Astrocyte (in vitro differentiated cells and primary cell): ENCODE measurements around the gene UBAC1. TPM values are rescaled to one million over a fixed set of nuclear protein-coding genes. Genes with fewer than 3 reads are reported as not detected.
"Not testable (repeated sequence)": the region's sequence is repeated elsewhere in the genome, so short reads cannot be mapped to it uniquely, and the experiment has no call there.

ENCODE experiments used
- DNase-seq: peaks from one replicate; pipeline ENCODE4 v3.0.0-alpha.2; 2010; ENCODE audit warnings: low read depth
- FAIRE-seq: peaks from 2 replicates; lab custom pipeline; 2011; peaks lifted over from hg19 to GRCh38; lab: Jason Lieb, UNC
- H2AFZ ChIP-seq: 2 replicates; pipeline ENCODE4 v1.6.0; 2012; ENCODE audit warnings: low read depth, low read length, inconsistent platforms
- H3K27ac ChIP-seq: 2 replicates; pipeline ENCODE4 v1.5.1; 2011; ENCODE audit warnings: low read depth, low read length, inconsistent platforms
- H3K27me3 ChIP-seq: 2 replicates; pipeline ENCODE4 v1.6.0; 2011; ENCODE audit warnings: low read length, inconsistent platforms; ENCODE audit not compliant: insufficient read depth
- H3K36me3 ChIP-seq: 2 replicates; pipeline ENCODE4 v1.5.1; 2011; ENCODE audit warnings: low read length, inconsistent platforms; ENCODE audit not compliant: insufficient read depth
- H3K4me1 ChIP-seq: 2 replicates; pipeline ENCODE4 v1.5.1; 2011; ENCODE audit warnings: low read length, inconsistent platforms; ENCODE audit not compliant: insufficient read depth
- H3K4me2 ChIP-seq: 2 replicates; pipeline ENCODE4 v1.6.0; 2012; ENCODE audit warnings: low read length, inconsistent platforms
- H3K4me3 ChIP-seq: 2 replicates; pipeline ENCODE4 v1.5.1; 2011; ENCODE audit warnings: low read depth, mild to moderate bottlenecking, low read length, inconsistent platforms; ENCODE audit not compliant: insufficient read depth
- H3K79me2 ChIP-seq: 2 replicates; pipeline ENCODE4 v1.6.0; 2012; ENCODE audit warnings: mild to moderate bottlenecking, low read length, inconsistent platforms; ENCODE audit not compliant: insufficient read depth
- H3K9ac ChIP-seq: 2 replicates; pipeline ENCODE4 v1.6.0; 2012; ENCODE audit warnings: mild to moderate bottlenecking, low read length, inconsistent platforms
- H3K9me3 ChIP-seq: 2 replicates; pipeline ENCODE4 v1.5.1; 2012; ENCODE audit warnings: low read depth, mild to moderate bottlenecking, low read length, inconsistent platforms; ENCODE audit not compliant: insufficient read depth
- H4K20me1 ChIP-seq: 2 replicates; pipeline ENCODE4 v1.6.0; 2012; ENCODE audit warnings: low read length, inconsistent platforms; ENCODE audit not compliant: insufficient read depth
- H3K27ac Mint-ChIP-seq: one replicate; pipeline ENCODE4 v1.8.0; 2021; ENCODE audit warnings: mild to moderate bottlenecking, mixed read lengths; ENCODE audit not compliant: unreplicated experiment
- H3K27me3 Mint-ChIP-seq: one replicate; pipeline ENCODE4 v1.8.0; 2021; ENCODE audit warnings: low read depth, mixed read lengths; ENCODE audit not compliant: unreplicated experiment
- H3K36me3 Mint-ChIP-seq: one replicate; pipeline ENCODE4 v1.8.0; 2021; ENCODE audit warnings: low read depth, mixed read lengths; ENCODE audit not compliant: unreplicated experiment
- H3K4me1 Mint-ChIP-seq: one replicate; pipeline ENCODE4 v1.8.0; 2021; ENCODE audit warnings: low read depth, mixed read lengths; ENCODE audit not compliant: unreplicated experiment
- H3K4me3 Mint-ChIP-seq: one replicate; pipeline ENCODE4 v1.8.0; 2021; ENCODE audit warnings: mild to moderate bottlenecking, moderate library complexity, mixed read lengths; ENCODE audit not compliant: unreplicated experiment
- H3K9me3 Mint-ChIP-seq: one replicate; pipeline ENCODE4 v1.8.0; 2021; ENCODE audit warnings: mild to moderate bottlenecking, mixed read lengths; ENCODE audit not compliant: unreplicated experiment
- EZH2 ChIP-seq: IDR thresholded peaks from 2 replicates; pipeline ENCODE4 v1.6.1; 2012; ENCODE audit warnings: mild to moderate bottlenecking, low read length, inconsistent platforms; ENCODE audit not compliant: insufficient read depth
- total RNA-seq: library from RNA; stranded (reverse); gene quantifications from 2 replicates; pipeline ENCODE4 v1.2.1, GENCODE V29; 2021
- TF ChIP-seq, protein P1 (sequence below): IDR thresholded peaks from 2 replicates; pipeline ENCODE4 v1.5.1; 2011; ENCODE audit warnings: low read depth, mild to moderate bottlenecking, inconsistent platforms, low read length, moderate library complexity; ENCODE audit not compliant: insufficient read depth

UBAC1 gene
- total RNA-seq, 1 donor from 2014 or later: 31.8 TPM

DNA sequence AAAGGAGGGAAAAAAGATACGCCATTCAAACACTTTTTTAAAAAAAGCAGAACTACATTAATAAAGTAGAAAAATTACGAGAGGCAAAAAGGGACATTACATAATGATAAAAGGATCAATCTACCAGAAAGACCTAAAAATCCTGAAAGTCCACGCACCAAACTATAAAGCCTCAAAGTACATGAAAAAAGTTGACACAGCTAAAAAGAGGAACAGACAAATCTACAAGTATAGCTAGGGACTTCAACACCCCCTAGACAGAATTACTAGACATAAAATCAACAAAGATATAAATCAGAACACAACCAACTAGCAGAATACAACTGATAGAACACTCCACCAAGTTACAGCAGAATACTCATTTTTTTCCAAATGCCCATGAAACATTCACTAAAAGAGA is 65.0 kb downstream of the UBAC1 start:
- peaks cover 13% of the 10 kb centered on the region for H3K9me3 Mint-ChIP-seq
- Histone ChIP-seq H3K9ac (no peak overlapping the region), H3K79me2 (peaks cover 99% of the 10 kb centered on the region), H3K4me2 (no peak overlapping the region), H3K4me3 (no peak overlapping the region), H3K9me3 (no peaks in the 10 kb centered on the region), H3K27me3 (no peaks in the 10 kb centered on the region), H3K4me1 (no peaks in the 10 kb centered on the region), H3K36me3 (no peaks in the 10 kb centered on the region), H2AFZ (no peak overlapping the region), H3K27ac (no peak overlapping the region), H4K20me1 (peaks cover 96% of the 10 kb centered on the region)
- peaks cover 15% of the 10 kb centered on the region for H3K36me3 Mint-ChIP-seq
- DNase-seq (no peak), FAIRE-seq (no peak)
- no peak overlapping the region for H3K27ac Mint-ChIP-seq
- H3K4me1 Mint-ChIP-seq: peaks cover 21% of the 10 kb centered on the region
- no peaks in the 10 kb centered on the region for H3K27me3 Mint-ChIP-seq
- TF ChIP-seq, protein P1, sequence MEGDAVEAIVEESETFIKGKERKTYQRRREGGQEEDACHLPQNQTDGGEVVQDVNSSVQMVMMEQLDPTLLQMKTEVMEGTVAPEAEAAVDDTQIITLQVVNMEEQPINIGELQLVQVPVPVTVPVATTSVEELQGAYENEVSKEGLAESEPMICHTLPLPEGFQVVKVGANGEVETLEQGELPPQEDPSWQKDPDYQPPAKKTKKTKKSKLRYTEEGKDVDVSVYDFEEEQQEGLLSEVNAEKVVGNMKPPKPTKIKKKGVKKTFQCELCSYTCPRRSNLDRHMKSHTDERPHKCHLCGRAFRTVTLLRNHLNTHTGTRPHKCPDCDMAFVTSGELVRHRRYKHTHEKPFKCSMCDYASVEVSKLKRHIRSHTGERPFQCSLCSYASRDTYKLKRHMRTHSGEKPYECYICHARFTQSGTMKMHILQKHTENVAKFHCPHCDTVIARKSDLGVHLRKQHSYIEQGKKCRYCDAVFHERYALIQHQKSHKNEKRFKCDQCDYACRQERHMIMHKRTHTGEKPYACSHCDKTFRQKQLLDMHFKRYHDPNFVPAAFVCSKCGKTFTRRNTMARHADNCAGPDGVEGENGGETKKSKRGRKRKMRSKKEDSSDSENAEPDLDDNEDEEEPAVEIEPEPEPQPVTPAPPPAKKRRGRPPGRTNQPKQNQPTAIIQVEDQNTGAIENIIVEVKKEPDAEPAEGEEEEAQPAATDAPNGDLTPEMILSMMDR: no peak
- TF ChIP-seq EZH2: no peak
- no peak overlapping the region for H3K4me3 Mint-ChIP-seq

DNA sequence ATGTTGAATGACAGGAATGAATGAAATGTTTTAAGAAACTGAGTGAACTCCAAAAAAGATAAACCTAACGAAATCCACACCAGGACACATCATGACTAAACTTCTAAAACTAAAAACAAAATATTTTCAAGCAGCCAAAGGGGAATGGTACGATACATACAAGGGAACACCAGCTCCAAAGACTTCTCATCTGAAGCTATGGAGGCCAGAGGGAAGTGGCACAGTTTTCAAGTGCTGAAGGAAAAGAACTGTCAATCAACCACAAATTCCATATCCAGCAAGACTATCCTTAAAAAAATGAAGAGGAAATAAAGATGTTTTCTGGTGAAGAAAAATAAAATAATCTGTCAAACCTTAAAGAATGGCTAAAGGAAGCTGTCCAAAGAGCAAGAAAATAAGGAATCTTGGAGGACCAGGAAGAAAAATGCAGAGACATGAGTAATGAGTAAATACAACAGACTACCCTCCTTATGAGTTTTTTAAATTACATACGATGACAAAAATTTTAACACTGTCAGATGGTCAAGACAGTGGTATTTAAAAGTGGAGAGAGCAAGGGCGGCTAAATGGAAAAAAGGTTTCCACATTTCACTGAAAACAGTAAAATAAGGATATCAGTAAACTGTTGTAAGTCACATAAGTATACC is 65.8 kb downstream of the UBAC1 start:
- no peak overlapping the region for H3K27ac ChIP-seq
- peaks cover 99% of the 10 kb centered on the region for H3K79me2 ChIP-seq
- H3K9me3 Mint-ChIP-seq: peaks cover 9% of the 10 kb centered on the region
- H2AFZ ChIP-seq: no peak overlapping the region
- H3K36me3 Mint-ChIP-seq: peaks cover 16% of the 10 kb centered on the region
- no peaks in the 10 kb centered on the region for H3K36me3 ChIP-seq
- H3K27me3 Mint-ChIP-seq: no peaks in the 10 kb centered on the region
- no peak overlapping the region for H3K9ac ChIP-seq
- no peak overlapping the region for H3K4me2 ChIP-seq
- H3K4me3 ChIP-seq: no peak overlapping the region
- H3K4me1 Mint-ChIP-seq: peaks cover 19% of the 10 kb centered on the region
- no peaks in the 10 kb centered on the region for H3K27me3 ChIP-seq
- no peak overlapping the region for H3K27ac Mint-ChIP-seq
- no peaks in the 10 kb centered on the region for H3K9me3 ChIP-seq
- H4K20me1 ChIP-seq: peaks cover 97% of the 10 kb centered on the region
- no peak overlapping the region for H3K4me3 Mint-ChIP-seq
- TF ChIP-seq, protein P1: no peak
- TF ChIP-seq EZH2: no peak
- no peaks in the 10 kb centered on the region for H3K4me1 ChIP-seq
- DNase-seq (no peak), FAIRE-seq (no peak)

DNA sequence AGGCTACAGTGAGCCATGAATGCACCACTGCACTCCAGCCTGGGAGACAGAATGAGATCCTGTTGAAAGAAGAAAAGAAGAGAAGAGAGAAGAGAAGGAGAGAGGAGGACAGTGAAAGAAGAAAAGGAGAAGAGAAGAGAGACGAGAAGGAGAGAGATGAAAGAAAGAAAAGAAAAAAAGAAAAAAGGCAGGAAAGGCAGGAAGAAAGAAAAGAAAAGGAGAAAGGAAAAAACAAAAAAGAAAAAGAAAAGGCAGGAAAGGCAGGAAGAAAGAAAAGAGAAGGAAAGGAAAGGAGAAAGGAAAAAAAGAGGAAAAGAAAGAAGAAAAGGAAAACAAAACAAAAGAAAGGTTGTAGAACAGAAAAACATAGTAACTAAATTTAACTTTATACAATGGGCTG is 68.1 kb downstream of the UBAC1 start:
- peaks cover 11% of the 10 kb centered on the region for H3K36me3 Mint-ChIP-seq
- TF ChIP-seq, protein P1: no peak
- TF ChIP-seq EZH2: no peak
- H3K4me3 Mint-ChIP-seq: no peak overlapping the region
- Histone ChIP-seq H2AFZ (no peak overlapping the region), H3K4me2 (no peak overlapping the region), H3K9ac (no peak overlapping the region), H3K27me3 (no peaks in the 10 kb centered on the region), H3K27ac (no peak overlapping the region), H3K36me3 (no peaks in the 10 kb centered on the region), H3K79me2 (peaks cover 99% of the 10 kb centered on the region), H4K20me1 (peaks cover 98% of the 10 kb centered on the region), H3K9me3 (no peaks in the 10 kb centered on the region), H3K4me3 (no peak overlapping the region), H3K4me1 (peaks cover under 1% of the 10 kb centered on the region)
- no peak overlapping the region for H3K27ac Mint-ChIP-seq
- no peaks in the 10 kb centered on the region for H3K27me3 Mint-ChIP-seq
- no peak for FAIRE-seq
- peaks cover 4% of the 10 kb centered on the region for H3K9me3 Mint-ChIP-seq
- H3K4me1 Mint-ChIP-seq: peaks cover 17% of the 10 kb centered on the region
- no peak for DNase-seq

DNA sequence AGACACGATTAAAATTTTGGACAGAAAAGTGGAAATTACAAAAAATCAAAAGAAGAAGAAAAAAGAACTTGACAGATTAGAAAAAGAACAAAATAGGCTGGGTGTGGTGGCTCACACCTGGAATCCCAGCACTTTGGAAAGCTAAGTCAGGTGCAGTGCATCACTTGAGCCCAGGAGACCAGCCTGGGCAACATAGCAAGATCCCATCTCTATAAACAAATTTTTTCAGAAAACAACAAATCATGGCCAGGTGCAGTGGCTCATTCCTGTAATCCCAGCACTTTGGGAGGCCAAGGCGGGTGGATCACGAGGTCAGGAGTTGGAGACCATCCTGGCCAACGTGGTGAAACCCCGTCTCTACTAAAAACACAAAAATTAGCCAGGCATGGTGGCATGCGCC is 68.8 kb downstream of the UBAC1 start:
- DNase-seq, H3K27ac Mint-ChIP-seq: not testable (repeated sequence)
- H3K4me1 Mint-ChIP-seq: peaks cover 19% of the 10 kb centered on the region

More for the DNA sequence above, 68.8 kb downstream of the UBAC1 start:
- not testable (repeated sequence) for H3K36me3 ChIP-seq, FAIRE-seq, H3K4me3 ChIP-seq, H3K4me1 ChIP-seq, H3K27me3 ChIP-seq, H3K4me2 ChIP-seq, H3K9ac ChIP-seq, H3K27me3 Mint-ChIP-seq, H3K9me3 ChIP-seq, H3K9me3 Mint-ChIP-seq, H3K27ac ChIP-seq, H2AFZ ChIP-seq, H3K4me3 Mint-ChIP-seq
- H3K36me3 Mint-ChIP-seq: peaks cover 11% of the 10 kb centered on the region
- Histone ChIP-seq H4K20me1 (peaks cover 98% of the 10 kb centered on the region), H3K79me2 (peaks cover 99% of the 10 kb centered on the region)
